ENCODE results near the gene PHKB.

- no peak for TF ChIP-seq CTCF (IDR thresholded peaks at IDR 0.05)
- TF ChIP-seq EZH2 (IDR thresholded peaks at IDR 0.05; ENCODE audit: borderline replicate concordance, insufficient read depth, low read depth, low read length, poor library complexity, severe bottlenecking): no peak
Measured at GRCh38 chr16:47499080-47499699, 38.1 kb downstream of the PHKB start.

Data from B cell (primary cell).